Prostate gland (tissue), 2 donors: ENCODE measurements around the gene TXNDC17.

ENCODE experiments used
- CTCF ChIP-seq, 4 experiments: fragments of 200-600 bp in 2 of 4; fragments of 450-650 bp in 2 of 4; sonication (generic) in 2 of 4; IDR thresholded peaks; 1 replicate in 3 of 4; 2 replicates in 1 of 4; pipeline ENCODE4 v1.5.1; 2016 to 2019; ENCODE audit warnings: antibody characterized with exemption in 4 of 4, mild to moderate bottlenecking in 2 of 4, moderate library complexity in 2 of 4
- POLR2AphosphoS5 ChIP-seq: sonication (generic); formaldehyde crosslinking; IDR thresholded peaks from one replicate; pipeline ENCODE4 v1.6.1; 2017; ENCODE audit warnings: antibody characterized with exemption

- TF ChIP-seq CTCF (IDR thresholded peaks at IDR 0.05) (no peak), POLR2AphosphoS5 (no peak)
Observed at GRCh38 chr17:6661464-6661848, 20.6 kb downstream of the TXNDC17 start.
